COLO829 (cell line): ENCODE results near the gene MRPL36.
A peak's percentile ranks its signal among the peaks of the same experiment; 100 is the strongest.
"Not testable (repeated sequence)": the region's sequence is repeated elsewhere in the genome, so short reads cannot be mapped to it uniquely, and the experiment has no call there.

Experiments
- DNase-seq: peaks from one replicate; pipeline ENCODE4 v3.0.0; 2012; ENCODE audit warnings: low spot score

MRPL36 gene

GRCh38 chr5:1796371-1797102 lies 3.1 kb downstream of the MRPL36 start:
- no peak for DNase-seq

- no peak for DNase-seq
These were observed 3.7 kb downstream of the MRPL36 start for GRCh38 chr5:1795931-1796330.

GRCh38 chr5:1795506-1795905 lies 4.1 kb downstream of the MRPL36 start:
- no peak for DNase-seq

GRCh38 chr5:1794901-1795290 lies 4.7 kb downstream of the MRPL36 start:
- no peak for DNase-seq

GRCh38 chr5:1793966-1794900 lies 5.4 kb downstream of the MRPL36 start:
- DNase-seq: no peak

- DNase-seq: no peak
These were observed 6.3 kb downstream of the MRPL36 start for GRCh38 chr5:1793301-1793740.

GRCh38 chr5:1792842-1793266 lies 6.8 kb downstream of the MRPL36 start:
- no peak for DNase-seq

- DNase-seq: no peak
These were observed 8.5 kb downstream of the MRPL36 start for GRCh38 chr5:1791176-1791575.

- peak; percentile 50 for DNase-seq
These were observed 9.7 kb downstream of the MRPL36 start for GRCh38 chr5:1789834-1790471.

- not testable (repeated sequence) for DNase-seq
These were observed 10.2 kb downstream of the MRPL36 start for GRCh38 chr5:1789438-1789833.

- DNase-seq: no peak
These were observed 10.8 kb downstream of the MRPL36 start for GRCh38 chr5:1788828-1789227.

GRCh38 chr5:1788200-1788599 lies 11.4 kb downstream of the MRPL36 start:
- no peak for DNase-seq

- no peak for DNase-seq
These were observed 12.1 kb downstream of the MRPL36 start for GRCh38 chr5:1787472-1788047.

GRCh38 chr5:1786621-1787471 lies 12.8 kb downstream of the MRPL36 start:
- DNase-seq: no peak

- DNase-seq: no peak
These were observed 13.7 kb downstream of the MRPL36 start for GRCh38 chr5:1785984-1786383.

GRCh38 chr5:1785062-1785461 lies 14.6 kb downstream of the MRPL36 start:
- DNase-seq: no peak

GRCh38 chr5:1784197-1785050 lies 15.2 kb downstream of the MRPL36 start:
- no peak for DNase-seq

GRCh38 chr5:1783216-1783554 lies 16.5 kb downstream of the MRPL36 start:
- DNase-seq: no peak

GRCh38 chr5:1782385-1783215 lies 17.0 kb downstream of the MRPL36 start:
- DNase-seq: no peak
